NCI-H446 (cell line): ENCODE data around the gene PRG2.

Experiments
- DNase-seq, 2 experiments: peaks; one replicate each; lab custom pipeline; 2025; lab: John Stamatoyannopoulos, UW

The PRG2 gene

GRCh38 chr11:57390535-57390934 lies at the start of gene PRG2:
TSS of gene PRG2 (minus strand) at chr11:57390650. CDS start at chr11:57389944, 706 bp downstream.
- DNase-seq: no peak

GRCh38 chr11:57439786-57440185 lies 49.3 kb upstream of the PRG2 start:
- no peak for DNase-seq

GRCh38 chr11:57438345-57439285 lies 48.2 kb upstream of the PRG2 start:
- no peak for DNase-seq

- no peak for DNase-seq
These were observed 45.6 kb upstream of the PRG2 start for GRCh38 chr11:57436031-57436430.

- no peak for DNase-seq
These were observed 44.4 kb upstream of the PRG2 start for GRCh38 chr11:57434640-57435546.

- no peak for DNase-seq
These were observed 42.3 kb upstream of the PRG2 start for GRCh38 chr11:57432714-57433163.

GRCh38 chr11:57432149-57432561 lies 41.7 kb upstream of the PRG2 start:
- no peak for DNase-seq

- no peak for DNase-seq
These were observed 40.5 kb upstream of the PRG2 start for GRCh38 chr11:57430952-57431351.

- DNase-seq: no peak
These were observed 39.5 kb upstream of the PRG2 start for GRCh38 chr11:57429946-57430345.

GRCh38 chr11:57428643-57429042 lies 38.2 kb upstream of the PRG2 start:
- DNase-seq: no peak

- peak; percentile 51 to 73 for DNase-seq
These were observed 37.3 kb upstream of the PRG2 start for GRCh38 chr11:57427727-57428082.

- DNase-seq: peak; percentile 51 to 73
These were observed 36.7 kb upstream of the PRG2 start, which contains the start of gene SLC43A3 for GRCh38 chr11:57426929-57427726. TSS of gene SLC43A3 (minus strand) at chr11:57427121. CDS start at chr11:57426172, 949 bp downstream.

GRCh38 chr11:57426439-57426928 lies 36.0 kb upstream of the PRG2 start:
- no peak for DNase-seq

GRCh38 chr11:57425565-57426438 lies 35.4 kb upstream of the PRG2 start:
- peak in 1 of 2 experiments; percentile 31 for DNase-seq

GRCh38 chr11:57424792-57425564 lies 34.5 kb upstream of the PRG2 start:
- peak in 1 of 2 experiments; percentile 18 for DNase-seq

- DNase-seq: no peak
These were observed 33.8 kb upstream of the PRG2 start for GRCh38 chr11:57424137-57424791.

GRCh38 chr11:57422669-57423068 lies 32.2 kb upstream of the PRG2 start:
- no peak for DNase-seq

- no peak for DNase-seq
These were observed 31.4 kb upstream of the PRG2 start for GRCh38 chr11:57421805-57422204.

GRCh38 chr11:57421066-57421465 lies 30.6 kb upstream of the PRG2 start:
- DNase-seq: no peak
